ENCODE measurements around the gene MT1F. TPM values are rescaled to one million over a fixed set of nuclear protein-coding genes. Genes with fewer than 3 reads are reported as not detected.

The MT1F gene
- total RNA-seq, 1 donor from 2014 or later: 4.2 TPM

GRCh38 chr16:56679078-56679730 lies 21.4 kb downstream of the MT1F start:
- H3K9me3 Mint-ChIP-seq: no peaks in the 10 kb centered on the region
- peaks cover 32% of the 10 kb centered on the region for H3K4me1 Mint-ChIP-seq
- peaks cover 4% of the 10 kb centered on the region for H3K36me3 Mint-ChIP-seq (ENCODE audit: low read depth)
- peaks cover 10% of the 10 kb centered on the region for H3K27me3 Mint-ChIP-seq
- no peak overlapping the region for H3K4me3 Mint-ChIP-seq
- intact Hi-C loops (cut with micrococcal nuclease): no loop called here
- no peak overlapping the region for H3K27ac Mint-ChIP-seq
- DNase-seq: no peak

- Mint-ChIP-seq H3K4me3 (no peak overlapping the region), H3K4me1 (peaks cover 30% of the 10 kb centered on the region), H3K27ac (no peak overlapping the region), H3K27me3 (peaks cover 6% of the 10 kb centered on the region), H3K36me3 (ENCODE audit: low read depth) (peaks cover 4% of the 10 kb centered on the region), H3K9me3 (no peaks in the 10 kb centered on the region)
- no peak for DNase-seq
- intact Hi-C loops (cut with micrococcal nuclease): no loop called here
These were observed 22.1 kb downstream of the MT1F start for GRCh38 chr16:56679818-56680217.

GRCh38 chr16:56681939-56682702 lies 24.4 kb downstream of the MT1F start, which contains the start of gene MT1X:
TSS of gene MT1X (plus strand) at chr16:56682470. CDS start at chr16:56682541, 71 bp downstream.
- intact Hi-C loops (cut with micrococcal nuclease): loop anchor here (1.0 to 2.0 kb wide), 5 partner anchors 20 to 105 kb away; partner anchors contain the start of genes MT1F and MT2A
- peak; percentile 97 for DNase-seq
- Mint-ChIP-seq H3K36me3 (ENCODE audit: low read depth) (peaks cover 7% of the 10 kb centered on the region), H3K27me3 (no peaks in the 10 kb centered on the region), H3K4me3 (peak within 1 kb of the TSS; percentile 94), H3K4me1 (peaks cover 21% of the 10 kb centered on the region), H3K9me3 (peaks cover 3% of the 10 kb centered on the region), H3K27ac (peak within 1 kb of the TSS; percentile 93)

- Mint-ChIP-seq H3K9me3 (peaks cover 3% of the 10 kb centered on the region), H3K36me3 (ENCODE audit: low read depth) (peaks cover 7% of the 10 kb centered on the region), H3K4me3 (peak overlapping the region; percentile 94), H3K27ac (peak overlapping the region; percentile 93), H3K27me3 (no peaks in the 10 kb centered on the region), H3K4me1 (peaks cover 21% of the 10 kb centered on the region)
- intact Hi-C loops (cut with micrococcal nuclease): loop anchor here (1.0 to 2.0 kb wide), 5 partner anchors 19 to 106 kb away; partner anchors contain the start of genes MT1F and MT2A
- DNase-seq: no peak
These were observed 25.1 kb downstream of the MT1F start for GRCh38 chr16:56682703-56683397.

GRCh38 chr16:56683424-56684172 lies 25.8 kb downstream of the MT1F start:
- intact Hi-C loops (cut with micrococcal nuclease): loop anchor here (2.0 kb wide), 2 partner anchors 27 to 41 kb away; partner anchors contain the start of gene MT1F
- H3K27ac Mint-ChIP-seq: peak overlapping the region; percentile 41
- H3K9me3 Mint-ChIP-seq: peaks cover 3% of the 10 kb centered on the region

GRCh38 chr16:56684256-56684925 lies 26.6 kb downstream of the MT1F start:
- Mint-ChIP-seq H3K4me3 (peak overlapping the region; percentile 94), H3K9me3 (peaks cover 3% of the 10 kb centered on the region), H3K27ac (no peak overlapping the region), H3K27me3 (no peaks in the 10 kb centered on the region), H3K4me1 (peaks cover 21% of the 10 kb centered on the region), H3K36me3 (ENCODE audit: low read depth) (peaks cover 7% of the 10 kb centered on the region)
- intact Hi-C loops (cut with micrococcal nuclease): no loop called here
- DNase-seq: no peak

More at GRCh38 chr16:56683424-56684172, 25.8 kb downstream of the MT1F start:
- no peaks in the 10 kb centered on the region for H3K27me3 Mint-ChIP-seq
- peaks cover 21% of the 10 kb centered on the region for H3K4me1 Mint-ChIP-seq
- peak overlapping the region; percentile 94 for H3K4me3 Mint-ChIP-seq
- DNase-seq: no peak
- H3K36me3 Mint-ChIP-seq (ENCODE audit: low read depth): peaks cover 7% of the 10 kb centered on the region

GRCh38 chr16:56684926-56685590 lies 27.3 kb downstream of the MT1F start:
- intact Hi-C loops (cut with micrococcal nuclease): no loop called here
- peaks cover 21% of the 10 kb centered on the region for H3K4me1 Mint-ChIP-seq
- H3K27ac Mint-ChIP-seq: no peak overlapping the region
- DNase-seq: no peak
- H3K27me3 Mint-ChIP-seq: no peaks in the 10 kb centered on the region
- peaks cover 3% of the 10 kb centered on the region for H3K9me3 Mint-ChIP-seq
- H3K4me3 Mint-ChIP-seq: no peak overlapping the region
- H3K36me3 Mint-ChIP-seq (ENCODE audit: low read depth): peaks cover 7% of the 10 kb centered on the region

GRCh38 chr16:56686758-56687157 lies 29.0 kb downstream of the MT1F start:
- intact Hi-C loops (cut with micrococcal nuclease): no loop called here
- no peaks in the 10 kb centered on the region for H3K27me3 Mint-ChIP-seq
- peaks cover 7% of the 10 kb centered on the region for H3K36me3 Mint-ChIP-seq (ENCODE audit: low read depth)
- H3K4me1 Mint-ChIP-seq: peaks cover 16% of the 10 kb centered on the region
- no peak for DNase-seq
- H3K27ac Mint-ChIP-seq: no peak overlapping the region
- H3K9me3 Mint-ChIP-seq: peaks cover 3% of the 10 kb centered on the region
- H3K4me3 Mint-ChIP-seq: no peak overlapping the region

GRCh38 chr16:56688762-56689161 lies 31.0 kb downstream of the MT1F start:
- Mint-ChIP-seq H3K4me3 (no peak overlapping the region), H3K9me3 (peaks cover 3% of the 10 kb centered on the region), H3K36me3 (ENCODE audit: low read depth) (peaks cover 6% of the 10 kb centered on the region), H3K4me1 (peaks cover 4% of the 10 kb centered on the region), H3K27ac (no peak overlapping the region), H3K27me3 (no peaks in the 10 kb centered on the region)
- DNase-seq: no peak
- intact Hi-C loops (cut with micrococcal nuclease): no loop called here

- H3K36me3 Mint-ChIP-seq (ENCODE audit: low read depth): peaks cover 3% of the 10 kb centered on the region
- H3K4me1 Mint-ChIP-seq: peaks cover 1% of the 10 kb centered on the region
- peaks cover 3% of the 10 kb centered on the region for H3K9me3 Mint-ChIP-seq
- intact Hi-C loops (cut with micrococcal nuclease): no loop called here
- no peaks in the 10 kb centered on the region for H3K27me3 Mint-ChIP-seq
- no peak overlapping the region for H3K4me3 Mint-ChIP-seq
- no peak overlapping the region for H3K27ac Mint-ChIP-seq
- no peak for DNase-seq
These were observed 31.4 kb downstream of the MT1F start for GRCh38 chr16:56689171-56689570.

- Mint-ChIP-seq H3K4me1 (no peaks in the 10 kb centered on the region), H3K27me3 (no peaks in the 10 kb centered on the region), H3K27ac (no peak overlapping the region), H3K4me3 (no peak overlapping the region), H3K36me3 (ENCODE audit: low read depth) (peaks cover 3% of the 10 kb centered on the region), H3K9me3 (peaks cover 3% of the 10 kb centered on the region)
- intact Hi-C loops (cut with micrococcal nuclease): no loop called here
- DNase-seq: no peak
These were observed 32.8 kb downstream of the MT1F start for GRCh38 chr16:56690420-56691122.

- no peak for DNase-seq
- intact Hi-C loops (cut with micrococcal nuclease): no loop called here
- no peaks in the 10 kb centered on the region for H3K4me1 Mint-ChIP-seq
- no peaks in the 10 kb centered on the region for H3K9me3 Mint-ChIP-seq
- H3K27ac Mint-ChIP-seq: no peak overlapping the region
- H3K4me3 Mint-ChIP-seq: no peak overlapping the region
- H3K27me3 Mint-ChIP-seq: no peaks in the 10 kb centered on the region
- H3K36me3 Mint-ChIP-seq (ENCODE audit: low read depth): no peaks in the 10 kb centered on the region
These were observed 34.1 kb downstream of the MT1F start for GRCh38 chr16:56691885-56692284.
